Activated B cell treated with CpG ODN at 0.5 μM for 24 hours (primary cell): ENCODE data around the gene AGBL4. TPM values are rescaled to one million over a fixed set of nuclear protein-coding genes. Genes with fewer than 3 reads are reported as not detected.

Experiments used
- ATAC-seq: fragments of 200-7000 bp; cut with Tn5 transposase; one replicate; pipeline ENCODE4 v1.10.0; 2021; ENCODE audit warnings: low read depth, mild to moderate bottlenecking, moderate library complexity
- CTCF ChIA-PET: fragments of 350-600 bp; sonication (Branson Sonifier 250); formaldehyde crosslinking; loops from one replicate; lab custom pipeline; 2021; ENCODE audit warnings: antibody characterized with exemption; lab: Charles Lee
- POLR2A ChIA-PET: fragments of 350-600 bp; sonication (Branson Sonifier 250); formaldehyde crosslinking; loops from one replicate; lab custom pipeline; 2021; ENCODE audit warnings: antibody characterized with exemption; lab: Charles Lee
- DNase-seq: peaks from one replicate; pipeline ENCODE4 v3.0.0; 2022
- H3K27ac Mint-ChIP-seq: one replicate; pipeline ENCODE4 v1.8.0; 2020; ENCODE audit warnings: mixed read lengths
- H3K27me3 Mint-ChIP-seq: one replicate; pipeline ENCODE4 v1.8.0; 2021; ENCODE audit warnings: mixed read lengths
- H3K36me3 Mint-ChIP-seq: one replicate; pipeline ENCODE4 v1.8.0; 2021; ENCODE audit warnings: low read depth, mixed read lengths
- H3K4me1 Mint-ChIP-seq: one replicate; pipeline ENCODE4 v1.8.0; 2021; ENCODE audit warnings: mixed read lengths
- H3K4me3 Mint-ChIP-seq: one replicate; pipeline ENCODE4 v1.8.0; 2020; ENCODE audit warnings: mild to moderate bottlenecking, mixed read lengths
- H3K9me3 Mint-ChIP-seq: one replicate; pipeline ENCODE4 v1.8.0; 2020; ENCODE audit warnings: mixed read lengths
- CTCF ChIP-seq: fragments of 200-600 bp; IDR thresholded peaks from one replicate; pipeline ENCODE4 v1.8.0; 2022; ENCODE audit warnings: antibody characterized with exemption, mild to moderate bottlenecking
- intact Hi-C: fragments of 100-400 bp; cut with micrococcal nuclease; formaldehyde crosslinking; loops from one replicate; pipeline ENCODE4 v1.15.1; 2024
- total RNA-seq: library from RNA; stranded (reverse); gene quantifications from 2 replicates; pipeline ENCODE4 v1.2.3, GENCODE V29; 2022

The AGBL4 gene
- total RNA-seq, 1 donor from 2014 or later: 0.24 TPM

- TF ChIP-seq CTCF: no peak
- ATAC-seq (no peak), DNase-seq (no peak)
- intact Hi-C loops: no loop called here
- H3K27ac Mint-ChIP-seq: no peak overlapping the region
- ChIA-PET CTCF (no interaction called here), POLR2A (no interaction called here)
- H3K4me1 Mint-ChIP-seq: no peaks in the 10 kb centered on the region
- H3K36me3 Mint-ChIP-seq: no peaks in the 10 kb centered on the region
- peaks cover 19% of the 10 kb centered on the region for H3K27me3 Mint-ChIP-seq
- H3K4me3 Mint-ChIP-seq: no peak overlapping the region
- no peaks in the 10 kb centered on the region for H3K9me3 Mint-ChIP-seq
Measured at GRCh38 chr1:48506870-48507269, 1516.9 kb downstream of the AGBL4 start.

GRCh38 chr1:48500541-48501450 lies 1523.0 kb downstream of the AGBL4 start:
- H3K4me1 Mint-ChIP-seq: peaks cover 4% of the 10 kb centered on the region
- H3K9me3 Mint-ChIP-seq: no peaks in the 10 kb centered on the region
- H3K27me3 Mint-ChIP-seq: no peaks in the 10 kb centered on the region
- DNase-seq (no peak), ATAC-seq (no peak)
- no peak for TF ChIP-seq CTCF
- intact Hi-C loops: no loop called here
- H3K27ac Mint-ChIP-seq: no peak overlapping the region
- no peaks in the 10 kb centered on the region for H3K36me3 Mint-ChIP-seq
- no peak overlapping the region for H3K4me3 Mint-ChIP-seq
- ChIA-PET CTCF (interaction anchor here (1.3 kb wide), 1 partner anchor 396 kb away, joined by 4 read pairs; no protein-coding TSS in a partner anchor), POLR2A (no interaction called here)

GRCh38 chr1:48499211-48499735 lies 1524.5 kb downstream of the AGBL4 start:
- intact Hi-C loops: loop anchor here (5.0 kb wide), 2 partner anchors 282 to 407 kb away; no protein-coding TSS in a partner anchor
- TF ChIP-seq CTCF: no peak
- ChIA-PET POLR2A (no interaction called here), CTCF (interaction anchor here (1.2 to 1.3 kb wide), 3 partner anchors 318 to 394 kb away, joined by 3 to 6 read pairs (median 4); no protein-coding TSS in a partner anchor)
- Mint-ChIP-seq H3K36me3 (no peaks in the 10 kb centered on the region), H3K9me3 (no peaks in the 10 kb centered on the region), H3K27ac (no peak overlapping the region), H3K27me3 (no peaks in the 10 kb centered on the region), H3K4me3 (no peak overlapping the region), H3K4me1 (peaks cover 4% of the 10 kb centered on the region)
- no peak for ATAC-seq
- no peak for DNase-seq

GRCh38 chr1:48498096-48498791 lies 1525.5 kb downstream of the AGBL4 start:
- Mint-ChIP-seq H3K9me3 (no peaks in the 10 kb centered on the region), H3K27me3 (peaks cover 3% of the 10 kb centered on the region), H3K27ac (no peak overlapping the region), H3K36me3 (no peaks in the 10 kb centered on the region), H3K4me3 (no peak overlapping the region), H3K4me1 (peaks cover 4% of the 10 kb centered on the region)
- ATAC-seq (peak; percentile 77), DNase-seq (peak; percentile 32)
- intact Hi-C loops: loop anchor here (1.0 to 5.0 kb wide), 3 partner anchors 281 to 406 kb away; no protein-coding TSS in a partner anchor
- ChIA-PET CTCF (interaction anchor here (0.7 to 2.4 kb wide), 5 partner anchors 9 to 404 kb away, joined by 4 to 28 read pairs (median 6); no protein-coding TSS in a partner anchor), POLR2A (no interaction called here)
- TF ChIP-seq CTCF: peak; percentile 85
